Psoas muscle (tissue), 8 donors: ENCODE measurements around the gene LITAFD. TPM values are rescaled to one million over a fixed set of nuclear protein-coding genes. Genes with fewer than 3 reads are reported as not detected.

ENCODE experiments used
- ATAC-seq, 4 donors: fragments of 200-7000 bp; cut with Tn5 transposase; one replicate each; pipeline ENCODE4 v1.9.1; 2020; ENCODE audit warnings: moderate library complexity in 3 of 4, mild to moderate bottlenecking in 2 of 4
- DNase-seq, 2 donors: peaks; one replicate each; pipeline ENCODE4 v3.0.0-alpha.2; 2020
- H3K27ac ChIP-seq: fragments of 200-600 bp; one replicate; pipeline ENCODE4 v1.8.0; 2022
- H3K27me3 ChIP-seq, 3 donors: fragments of 200-600 bp in 1 of 3; one replicate each; pipeline versions ENCODE4 v1.6.1 to v1.8.0; 2013 to 2022; ENCODE audit warnings: low read length in 2 of 3, mild to moderate bottlenecking in 2 of 3, moderate library complexity in 1 of 3; ENCODE audit not compliant: insufficient read depth in 3 of 3
- H3K36me3 ChIP-seq, 2 donors: fragments of 200-600 bp in 1 of 2; one replicate each; pipeline versions ENCODE4 v1.6.1 to v1.8.0; 2013 to 2022; ENCODE audit warnings: low read depth in 1 of 2, mild to moderate bottlenecking in 1 of 2, moderate library complexity in 1 of 2; ENCODE audit not compliant: insufficient read depth in 1 of 2
- H3K4me1 ChIP-seq: fragments of 200-600 bp; one replicate; pipeline ENCODE4 v1.8.0; 2022
- H3K4me3 ChIP-seq: fragments of 200-600 bp; one replicate; pipeline ENCODE4 v1.8.0; 2022; ENCODE audit warnings: mild to moderate bottlenecking
- H3K9me3 ChIP-seq: fragments of 200-600 bp; one replicate; pipeline ENCODE4 v1.8.0; 2022
- CTCF ChIP-seq: fragments of 200-600 bp; IDR thresholded peaks from one replicate; pipeline ENCODE4 v1.8.0; 2022; ENCODE audit warnings: antibody characterized with exemption
- WGBS, 3 donors: extraction: QIAGEN DNeasy Blood & Tissue Kit; methylation state at CpG; one replicate each; pipeline versions ENCODE4 v1.1.6 to v1.1.7; 2013; 5-methylcytosine and 5-hydroxymethylcytosine counted together
- intact Hi-C, 2 donors: fragments of 100-400 bp; cut with DNase I; formaldehyde crosslinking; loops; one replicate each; pipeline versions ENCODE4 v1.11.0 to v1.14.2; 2022
- polyA plus RNA-seq, 3 donors: library from polyadenylated mRNA; stranded (reverse); fragments of 200-250 nt; gene quantifications; one replicate each; pipeline ENCODE4 v1.2.3, GENCODE V29; 2013
- total RNA-seq, 4 donors: library from RNA; stranded (reverse); fragmentation: NEBNext Ultra II Directional in 2 of 4; extraction: Animal tissue kit (Norgen Biotek cat#: 25700) in 2 of 4; gene quantifications; one replicate each; pipeline versions ENCODE4 v1.2.1 to v1.2.4, GENCODE V29; 2021 to 2023
- donor health status: healthy with polysubstance abuse.
- donor health status: DM: no; HTN: no; CAD: no; lungs with moderate emphysema.
- donor health status: Bipolar disorder and iron deficiency.
- donor health status: healthy.
- donor health status: DM: yes; HTN: yes; CAD: no.
- donor health status: DM: no; HTN: no; CAD: no.
- donor health status: DM: no; HTN: no; CAD: no.
- donor health status: DM: yes; HTN: yes; CAD: no.

The LITAFD gene
- total and polyA plus RNA-seq, 7 donors = not detected

GRCh38 chr16:8931859-8932258 is 49.7 kb downstream of the LITAFD start:
- 27 to 31% (median 30%) methylated on average over 6 of the region's 6 CpGs for WGBS, 3 donors
- H3K9me3 ChIP-seq = no peaks in the 10 kb centered on the region
- H3K27ac ChIP-seq = no peak overlapping the region
- no peaks in the 10 kb centered on the region for H3K27me3 ChIP-seq
- peaks cover 24% of the 10 kb centered on the region for H3K4me1 ChIP-seq
- DNase-seq (peak; percentile 55 to 67), ATAC-seq (peak in 3 of 4 donors; percentile 35 to 50 (median 47))
- TF ChIP-seq CTCF = no peak
- H3K4me3 ChIP-seq = no peak overlapping the region
- H3K36me3 ChIP-seq = peaks cover 3 to 32% of the 10 kb centered on the region in 2 donors
- intact Hi-C loops = no loop called here

GRCh38 chr16:8934601-8935000 is 52.5 kb downstream of the LITAFD start:
- Histone ChIP-seq H3K9me3 (no peaks in the 10 kb centered on the region), H3K36me3 (peaks cover 3 to 6% of the 10 kb centered on the region in 2 donors), H3K27me3 (no peaks in the 10 kb centered on the region), H3K27ac (no peak overlapping the region), H3K4me3 (no peak overlapping the region), H3K4me1 (peaks cover 24% of the 10 kb centered on the region)
- 69 to 76% (median 71%) methylated on average over 6 of the region's 6 CpGs for WGBS, 3 donors
- intact Hi-C loops = no loop called here
- no peak for TF ChIP-seq CTCF
- DNase-seq (no peak), ATAC-seq (no peak)

Other genes with a start within 250 kb of the LITAFD start
- 1 to 10 TPM in 2 of 4 donors, under 1 TPM in 2; 0.64 to 1.7 (median 0.97) TPM for gene ABAT, start 207.7 kb upstream of the LITAFD start, total RNA-seq
- gene ABAT, start 207.7 kb upstream of the LITAFD start, polyA plus RNA-seq = under 1 TPM; 0.55 to 0.91 (median 0.68) TPM
- gene TMEM186, start 84.7 kb upstream of the LITAFD start, total RNA-seq = 10 to 100 TPM; 10.6 to 17.3 (median 12.4) TPM
- 10 to 100 TPM; 14.4 to 28.1 (median 26.5) TPM for gene TMEM186, start 84.7 kb upstream of the LITAFD start, polyA plus RNA-seq
- gene PMM2, start 84.5 kb upstream of the LITAFD start, total RNA-seq = 10 to 100 TPM in 3 of 4 donors, 1 to 10 TPM in 1; 8.5 to 32.3 (median 21.0) TPM
- gene PMM2, start 84.5 kb upstream of the LITAFD start, polyA plus RNA-seq = 10 to 100 TPM; 15.0 to 19.7 (median 16.4) TPM
- gene CARHSP1, start 13.3 kb upstream of the LITAFD start, total RNA-seq = 10 to 100 TPM in 3 of 4 donors, 1 to 10 TPM in 1; 9.8 to 23.0 (median 13.5) TPM
- gene CARHSP1, start 13.3 kb upstream of the LITAFD start, polyA plus RNA-seq = 10 to 100 TPM; 16.6 to 19.6 (median 19.1) TPM
- gene USP7, start 81.6 kb downstream of the LITAFD start, total RNA-seq = 100 to 1,000 TPM in 3 of 4 donors, 10 to 100 TPM in 1; 87.5 to 135 (median 120) TPM
- 100 to 1,000 TPM in 1 of 3 donors, 10 to 100 TPM in 2; 41.6 to 108 (median 47.1) TPM for gene USP7, start 81.6 kb downstream of the LITAFD start, polyA plus RNA-seq
- gene HAPSTR1, start 209.3 kb downstream of the LITAFD start, total RNA-seq = 10 to 100 TPM; 54.5 to 80.0 (median 73.5) TPM
- gene HAPSTR1, start 209.3 kb downstream of the LITAFD start, polyA plus RNA-seq = 10 to 100 TPM; 15.1 to 44.5 (median 18.2) TPM